ENCODE measurements around the gene TXNDC12. TPM values are rescaled to one million over a fixed set of nuclear protein-coding genes. Genes with fewer than 3 reads are reported as not detected.

TXNDC12 gene
- total RNA-seq, 6 experiments from 2014 or later = 26.8 to 40.8 (median 32.0) TPM

DNA sequence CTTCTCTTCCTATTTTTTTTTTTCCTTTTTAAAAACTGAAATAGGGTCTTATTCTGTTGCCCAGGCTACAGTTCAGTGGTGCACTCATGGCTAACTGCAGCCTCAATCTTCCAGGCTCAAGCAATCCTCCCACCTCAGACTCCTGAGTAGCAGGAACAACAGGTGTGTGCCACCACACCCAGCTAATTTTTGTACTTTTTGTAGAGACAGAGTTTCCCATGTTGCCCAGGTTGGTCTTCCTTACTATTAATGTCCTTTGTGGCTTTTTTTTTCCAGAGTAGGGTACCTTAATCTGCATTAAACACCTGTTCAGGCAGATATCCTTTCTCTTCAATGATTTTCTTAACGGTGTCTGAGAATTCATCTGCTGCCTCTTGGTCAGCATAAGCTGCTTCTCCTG, 17.1 kb downstream of the TXNDC12 start:
- Histone ChIP-seq H3K9me3 (no peaks in the 10 kb centered on the region), H3K27ac (peak overlapping the region in 1 of 3 donors; percentile 47), H3K4me1 (peaks cover 0 to 15% (median 0%) of the 10 kb centered on the region in 4 donors), H3K36me3 (peaks cover 0 to 19% (median 2%) of the 10 kb centered on the region in 4 donors), H3K27me3 (no peaks in the 10 kb centered on the region), H3K4me3 (no peak overlapping the region)
- DNase-seq (no peak), ATAC-seq (no peak)
- TF ChIP-seq POLR2A (IDR thresholded peaks at IDR 0.05) = no peak
- TF ChIP-seq, protein P1, sequence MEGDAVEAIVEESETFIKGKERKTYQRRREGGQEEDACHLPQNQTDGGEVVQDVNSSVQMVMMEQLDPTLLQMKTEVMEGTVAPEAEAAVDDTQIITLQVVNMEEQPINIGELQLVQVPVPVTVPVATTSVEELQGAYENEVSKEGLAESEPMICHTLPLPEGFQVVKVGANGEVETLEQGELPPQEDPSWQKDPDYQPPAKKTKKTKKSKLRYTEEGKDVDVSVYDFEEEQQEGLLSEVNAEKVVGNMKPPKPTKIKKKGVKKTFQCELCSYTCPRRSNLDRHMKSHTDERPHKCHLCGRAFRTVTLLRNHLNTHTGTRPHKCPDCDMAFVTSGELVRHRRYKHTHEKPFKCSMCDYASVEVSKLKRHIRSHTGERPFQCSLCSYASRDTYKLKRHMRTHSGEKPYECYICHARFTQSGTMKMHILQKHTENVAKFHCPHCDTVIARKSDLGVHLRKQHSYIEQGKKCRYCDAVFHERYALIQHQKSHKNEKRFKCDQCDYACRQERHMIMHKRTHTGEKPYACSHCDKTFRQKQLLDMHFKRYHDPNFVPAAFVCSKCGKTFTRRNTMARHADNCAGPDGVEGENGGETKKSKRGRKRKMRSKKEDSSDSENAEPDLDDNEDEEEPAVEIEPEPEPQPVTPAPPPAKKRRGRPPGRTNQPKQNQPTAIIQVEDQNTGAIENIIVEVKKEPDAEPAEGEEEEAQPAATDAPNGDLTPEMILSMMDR (IDR thresholded peaks at IDR 0.05) = no peak
- WGBS (ENCODE audit: insufficient coverage, low coverage, low lambda C conversion rate, missing lambda C conversion rate) = 88% methylated on average over 1 of the region's 1 CpG
- intact Hi-C loops (cut with DNase I) = no loop called here

DNA sequence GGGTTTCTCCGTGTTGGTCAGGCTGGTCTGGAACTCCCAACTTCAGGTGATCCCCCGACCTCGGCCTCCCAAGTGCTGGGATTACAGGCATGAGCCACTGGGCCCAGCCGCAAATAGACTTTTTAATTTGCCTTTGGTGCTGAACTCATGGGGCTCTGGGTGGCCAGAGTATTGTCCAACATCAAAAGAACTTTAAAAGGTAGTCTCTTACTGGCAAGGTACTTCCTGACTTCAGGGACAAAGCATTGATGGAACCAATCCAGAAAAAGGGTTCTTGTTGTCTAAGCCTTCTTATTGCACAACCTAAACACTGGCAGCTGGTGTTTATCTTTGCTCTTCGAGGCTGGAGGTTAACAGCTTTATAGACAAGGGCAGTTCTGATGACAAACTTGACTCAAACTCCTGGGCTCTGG, 17.6 kb downstream of the TXNDC12 start:
- peak; percentile 39 to 58 (median 52) for ATAC-seq

DNA sequence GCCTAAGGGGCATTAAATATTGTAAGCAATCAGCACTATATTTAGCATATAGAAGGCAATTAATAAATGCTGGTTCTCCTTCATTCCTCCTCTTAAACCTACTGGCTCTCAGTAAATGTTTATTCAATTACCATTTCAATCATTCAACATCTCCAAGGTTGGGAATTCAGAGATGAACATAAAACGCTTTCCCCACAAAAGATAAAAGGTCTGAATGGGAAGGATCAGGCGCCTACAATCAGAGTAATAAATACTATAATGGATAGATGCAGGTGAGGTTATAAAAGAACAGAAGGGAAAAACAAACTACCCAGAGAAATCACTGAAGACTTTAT, 21.0 kb downstream of the TXNDC12 start:
- no peaks in the 10 kb centered on the region for H3K36me3 ChIP-seq
- H3K27ac ChIP-seq = peak overlapping the region; percentile 68 to 82 (median 70)
- 100% methylated on average over 2 of the region's 2 CpGs for WGBS (ENCODE audit: insufficient coverage, low coverage, low lambda C conversion rate, missing lambda C conversion rate)
- DNase-seq (no peak), ATAC-seq (no peak)
- intact Hi-C loops (cut with DNase I) = no loop called here
- no peaks in the 10 kb centered on the region for H3K27me3 ChIP-seq
- H3K4me1 ChIP-seq = peaks cover 0 to 51% (median 12%) of the 10 kb centered on the region in 4 donors
- no peaks in the 10 kb centered on the region for H3K9me3 ChIP-seq
- TF ChIP-seq POLR2A (IDR thresholded peaks at IDR 0.05) = no peak
- TF ChIP-seq, protein P1 (IDR thresholded peaks at IDR 0.05) = no peak
- peak overlapping the region; percentile 79 to 86 (median 83) for H3K4me3 ChIP-seq

More for the DNA sequence above, 17.6 kb downstream of the TXNDC12 start:
- Histone ChIP-seq H3K27me3 (no peaks in the 10 kb centered on the region), H3K36me3 (peaks cover 0 to 19% (median 2%) of the 10 kb centered on the region in 4 donors), H3K9me3 (no peaks in the 10 kb centered on the region), H3K4me3 (no peak overlapping the region), H3K27ac (peak overlapping the region in 1 of 3 donors; percentile 47), H3K4me1 (peaks cover 0 to 20% (median under 1%) of the 10 kb centered on the region in 4 donors)
- WGBS (ENCODE audit: insufficient coverage, low coverage, low lambda C conversion rate, missing lambda C conversion rate) = 8% methylated on average over 2 of the region's 5 CpGs
- intact Hi-C loops (cut with DNase I) = no loop called here
- DNase-seq = no peak
- TF ChIP-seq POLR2A (IDR thresholded peaks at IDR 0.05) = no peak
- TF ChIP-seq, protein P1 (IDR thresholded peaks at IDR 0.05) = no peak

DNA sequence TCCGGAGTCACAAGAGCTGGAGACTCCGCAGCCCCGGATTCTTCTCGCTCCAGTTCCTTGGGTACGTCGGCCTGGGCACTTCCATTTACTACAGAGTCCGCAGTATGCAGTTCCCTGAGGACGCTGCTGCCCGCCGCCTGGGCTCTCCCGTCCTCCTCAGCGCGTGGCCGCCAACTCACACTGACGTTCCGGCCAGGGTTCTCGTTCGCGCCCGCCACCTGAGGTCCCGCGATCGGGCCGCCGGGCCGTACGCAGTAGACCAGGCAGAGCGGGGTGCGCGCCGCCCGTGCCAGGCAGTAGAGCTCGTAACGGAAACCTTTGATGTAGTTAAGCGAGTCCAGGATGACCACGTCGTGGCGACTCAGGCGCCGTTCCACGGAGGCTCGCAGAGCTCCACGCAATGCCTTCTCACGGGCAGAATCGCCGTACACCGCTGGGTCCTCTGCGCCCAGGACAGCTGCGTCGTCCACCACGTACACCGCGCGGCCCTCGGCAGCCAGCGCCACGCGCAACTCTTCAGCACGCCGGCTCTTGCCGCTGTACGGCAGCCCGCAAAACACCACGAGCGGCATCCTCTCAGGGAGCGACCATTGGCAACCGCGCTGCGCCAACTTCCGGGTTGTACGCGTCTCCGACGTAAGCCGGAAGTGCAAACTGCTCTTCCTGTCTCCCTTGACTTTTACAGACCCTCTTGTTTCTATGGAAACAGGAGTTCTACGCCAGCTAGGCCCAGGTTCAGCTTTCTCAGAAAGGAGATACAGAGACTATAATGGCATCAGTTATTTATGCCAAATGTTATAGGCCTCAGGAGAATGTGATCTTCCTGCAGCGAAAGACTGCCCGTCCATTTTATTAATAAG, 21.6 kb downstream of the TXNDC12 start, which contains the start of gene KTI12:
Gene KTI12, minus strand, starts transcription at position 621 of the 860 bp plus-strand sequence. Its CDS starts 49 bp downstream, at position 572.
- peak; percentile 85 to 90 (median 88) for ATAC-seq
- no peaks in the 10 kb centered on the region for H3K27me3 ChIP-seq
- 6% methylated on average over 23 of the region's 78 CpGs for WGBS (ENCODE audit: insufficient coverage, low coverage, low lambda C conversion rate, missing lambda C conversion rate)
- peaks cover 0 to 56% (median 12%) of the 10 kb centered on the region in 4 donors for H3K4me1 ChIP-seq
- H3K9me3 ChIP-seq = no peaks in the 10 kb centered on the region
- DNase-seq = peak; percentile 85 to 88 (median 85)
- peak within 1 kb of the TSS; percentile 68 to 82 (median 70) for H3K27ac ChIP-seq
- TF ChIP-seq POLR2A (IDR thresholded peaks at IDR 0.05) = peak; percentile 51
- TF ChIP-seq, protein P1 (IDR thresholded peaks at IDR 0.05) = no peak
- intact Hi-C loops (cut with DNase I) = no loop called here
- no peaks in the 10 kb centered on the region for H3K36me3 ChIP-seq
- peak within 1 kb of the TSS; percentile 79 to 86 (median 83) for H3K4me3 ChIP-seq

Measured in right lobe of liver (tissue), 6 donors.